Neutrophil (primary cell): Measurements from ENCODE around the gene CERK.

ENCODE experiments used
- H3K27ac ChIP-seq: fragments of 200-600 bp; sonication (generic); 2 replicates; pipeline ENCODE4 v1.5.1; 2016; ENCODE audit warnings: mild to moderate bottlenecking, moderate library complexity
- H3K27me3 ChIP-seq: fragments of 200-600 bp; sonication (generic); 2 replicates; pipeline ENCODE4 v1.6.0; 2016; ENCODE audit warnings: mild to moderate bottlenecking
- H3K36me3 ChIP-seq: fragments of 200-600 bp; sonication (generic); 2 replicates; pipeline ENCODE4 v1.5.1; 2017
- H3K4me1 ChIP-seq, 2 experiments: fragments of 200-600 bp in 1 of 2; sonication (generic) in 1 of 2; 1 replicate in 1 of 2; 2 replicates in 1 of 2; pipeline versions ENCODE4 v1.5.1 to v1.6.1; 2013 to 2016; ENCODE audit warnings: low read depth in 1 of 2, low read length in 1 of 2, mild to moderate bottlenecking in 1 of 2, moderate library complexity in 1 of 2; ENCODE audit not compliant: control insufficient read depth in 1 of 2, insufficient read depth in 1 of 2
- H3K4me3 ChIP-seq, 2 experiments: fragments of 200-600 bp in 1 of 2; sonication (generic) in 1 of 2; 1 replicate in 1 of 2; 2 replicates in 1 of 2; pipeline ENCODE4 v1.5.1; 2013 to 2016; ENCODE audit warnings: low read depth in 1 of 2, low read length in 1 of 2, mild to moderate bottlenecking in 1 of 2, moderate library complexity in 1 of 2
- H3K9me3 ChIP-seq: fragments of 200-600 bp; sonication (generic); 2 replicates; pipeline ENCODE4 v1.5.1; 2016
- TF ChIP-seq, protein P1 (sequence below): fragments of 200-600 bp; sonication (generic); IDR thresholded peaks from 2 replicates; pipeline ENCODE4 v1.5.1; 2016; ENCODE audit warnings: antibody characterized with exemption

CERK gene

DNA sequence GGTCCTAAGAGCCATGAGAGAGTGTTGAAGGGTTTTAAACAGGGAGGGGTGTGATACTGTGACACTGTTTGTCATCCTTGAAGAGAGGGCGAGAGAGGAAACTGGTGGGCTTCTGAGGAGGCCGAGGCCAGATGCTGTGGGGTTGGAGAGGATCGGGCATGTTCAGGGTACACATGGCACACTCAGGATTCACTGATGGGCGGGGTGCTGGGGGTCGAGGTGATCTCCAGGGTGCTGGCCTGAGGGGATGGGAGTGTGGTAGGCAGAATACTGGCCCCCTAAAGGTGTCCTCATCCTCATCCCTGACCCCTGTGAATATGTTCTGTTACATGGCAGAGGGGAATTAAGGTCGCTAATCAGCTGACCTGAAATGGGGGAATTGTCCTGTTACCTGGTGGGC is 31.7 kb upstream of the CERK start:
- TF ChIP-seq, protein P1, sequence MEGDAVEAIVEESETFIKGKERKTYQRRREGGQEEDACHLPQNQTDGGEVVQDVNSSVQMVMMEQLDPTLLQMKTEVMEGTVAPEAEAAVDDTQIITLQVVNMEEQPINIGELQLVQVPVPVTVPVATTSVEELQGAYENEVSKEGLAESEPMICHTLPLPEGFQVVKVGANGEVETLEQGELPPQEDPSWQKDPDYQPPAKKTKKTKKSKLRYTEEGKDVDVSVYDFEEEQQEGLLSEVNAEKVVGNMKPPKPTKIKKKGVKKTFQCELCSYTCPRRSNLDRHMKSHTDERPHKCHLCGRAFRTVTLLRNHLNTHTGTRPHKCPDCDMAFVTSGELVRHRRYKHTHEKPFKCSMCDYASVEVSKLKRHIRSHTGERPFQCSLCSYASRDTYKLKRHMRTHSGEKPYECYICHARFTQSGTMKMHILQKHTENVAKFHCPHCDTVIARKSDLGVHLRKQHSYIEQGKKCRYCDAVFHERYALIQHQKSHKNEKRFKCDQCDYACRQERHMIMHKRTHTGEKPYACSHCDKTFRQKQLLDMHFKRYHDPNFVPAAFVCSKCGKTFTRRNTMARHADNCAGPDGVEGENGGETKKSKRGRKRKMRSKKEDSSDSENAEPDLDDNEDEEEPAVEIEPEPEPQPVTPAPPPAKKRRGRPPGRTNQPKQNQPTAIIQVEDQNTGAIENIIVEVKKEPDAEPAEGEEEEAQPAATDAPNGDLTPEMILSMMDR: no peak
- Histone ChIP-seq H3K36me3 (peaks cover 4% of the 10 kb centered on the region), H3K27me3 (no peaks in the 10 kb centered on the region), H3K9me3 (no peaks in the 10 kb centered on the region), H3K27ac (no peak overlapping the region), H3K4me3 (no peak overlapping the region), H3K4me1 (peaks cover 20% of the 10 kb centered on the region in 2 experiments)

DNA sequence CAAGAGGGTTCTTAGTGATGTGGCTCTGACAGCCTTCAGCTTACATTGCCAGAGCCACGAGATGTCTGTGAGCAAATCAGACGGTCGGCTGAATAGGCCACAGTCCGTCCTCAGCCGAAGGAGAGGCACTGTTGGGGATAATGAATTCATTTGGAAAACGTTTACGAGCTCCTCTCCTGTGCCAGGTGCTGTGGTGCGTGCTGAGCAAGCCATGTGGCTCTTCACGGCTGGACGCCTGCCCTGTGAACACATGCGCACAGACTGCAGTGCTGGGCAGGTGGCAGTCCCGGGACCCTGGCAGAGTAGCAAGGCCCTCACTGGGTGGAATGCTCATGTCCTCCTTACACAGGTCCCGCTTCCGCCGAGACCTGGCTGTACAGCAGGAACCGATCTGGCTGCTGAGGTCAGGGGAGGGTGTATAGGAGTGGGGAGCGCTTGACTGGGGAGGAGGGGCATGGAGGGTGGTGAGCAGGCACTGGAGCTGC is 31.2 kb upstream of the CERK start:
- TF ChIP-seq, protein P1: no peak
- peaks cover 20% of the 10 kb centered on the region in 2 experiments for H3K4me1 ChIP-seq

DNA sequence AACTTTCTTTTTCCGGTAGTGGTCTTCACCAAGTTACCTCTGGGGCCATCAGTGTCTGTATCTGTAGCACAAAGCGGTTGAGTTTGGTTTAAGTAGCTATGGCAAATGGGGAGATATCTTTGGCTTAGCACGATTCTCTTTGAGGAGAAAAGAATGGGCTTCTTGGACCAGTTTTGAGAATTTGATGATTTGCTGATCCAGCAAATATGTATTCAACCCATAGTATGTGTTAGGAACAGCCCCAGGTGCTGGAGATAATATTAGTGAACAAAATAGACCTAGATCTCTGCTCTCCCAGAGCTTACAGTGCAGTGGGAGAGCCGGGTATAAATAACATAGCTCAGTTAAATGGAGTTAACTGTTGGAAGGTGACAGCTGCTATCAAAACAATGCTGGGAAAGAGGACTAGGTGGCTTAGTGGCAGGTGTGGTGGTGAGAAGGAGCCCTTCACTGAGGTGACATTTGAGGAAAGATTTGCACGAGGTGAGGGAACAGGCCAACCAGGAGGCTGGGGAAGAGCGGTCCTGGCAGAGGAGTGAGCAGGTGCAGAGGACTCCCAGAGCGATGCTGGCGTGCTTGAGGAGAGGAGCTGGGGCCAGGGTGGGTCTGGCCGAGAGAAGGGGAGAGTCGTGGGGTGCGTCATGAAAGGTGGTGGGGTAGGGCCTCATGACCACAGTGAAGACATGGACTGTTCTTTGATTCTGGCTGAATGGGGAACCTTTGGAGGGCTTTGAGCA is 29.4 kb upstream of the CERK start:
- peaks cover 4% of the 10 kb centered on the region for H3K36me3 ChIP-seq
- TF ChIP-seq, protein P1: no peak

More for the DNA sequence above, 31.2 kb upstream of the CERK start:
- Histone ChIP-seq H3K27ac (no peak overlapping the region), H3K36me3 (peaks cover 4% of the 10 kb centered on the region), H3K9me3 (no peaks in the 10 kb centered on the region), H3K27me3 (no peaks in the 10 kb centered on the region), H3K4me3 (no peak overlapping the region)

DNA sequence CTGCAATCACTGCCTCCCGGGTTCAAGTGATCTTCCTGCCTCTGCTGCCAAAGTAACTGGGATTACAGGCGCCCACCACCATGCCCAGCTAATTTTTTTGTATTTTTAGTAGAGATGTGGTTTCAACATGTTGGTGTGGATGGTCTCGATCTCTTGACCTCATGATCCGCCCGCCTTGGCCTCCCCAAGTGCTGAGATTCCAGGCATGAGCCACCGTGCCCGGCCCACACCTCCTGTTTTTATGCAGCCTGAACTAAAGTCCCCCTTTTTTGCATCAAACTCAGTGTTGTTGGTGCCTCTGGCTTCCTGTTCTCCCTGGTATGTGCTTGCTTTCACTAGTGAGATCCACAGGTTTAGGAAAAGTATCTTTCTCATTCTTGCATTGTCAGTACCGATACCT is 28.6 kb upstream of the CERK start:
- Histone ChIP-seq H3K4me3 (no peak overlapping the region), H3K27me3 (no peaks in the 10 kb centered on the region), H3K9me3 (no peaks in the 10 kb centered on the region), H3K27ac (no peak overlapping the region), H3K36me3 (peaks cover 4% of the 10 kb centered on the region), H3K4me1 (peaks cover 24 to 28% of the 10 kb centered on the region in 2 experiments)
- TF ChIP-seq, protein P1: no peak

More for the DNA sequence above, 29.4 kb upstream of the CERK start:
- Histone ChIP-seq H3K9me3 (no peaks in the 10 kb centered on the region), H3K27me3 (no peaks in the 10 kb centered on the region), H3K4me1 (peaks cover 19 to 20% of the 10 kb centered on the region in 2 experiments), H3K27ac (no peak overlapping the region), H3K4me3 (no peak overlapping the region)

DNA sequence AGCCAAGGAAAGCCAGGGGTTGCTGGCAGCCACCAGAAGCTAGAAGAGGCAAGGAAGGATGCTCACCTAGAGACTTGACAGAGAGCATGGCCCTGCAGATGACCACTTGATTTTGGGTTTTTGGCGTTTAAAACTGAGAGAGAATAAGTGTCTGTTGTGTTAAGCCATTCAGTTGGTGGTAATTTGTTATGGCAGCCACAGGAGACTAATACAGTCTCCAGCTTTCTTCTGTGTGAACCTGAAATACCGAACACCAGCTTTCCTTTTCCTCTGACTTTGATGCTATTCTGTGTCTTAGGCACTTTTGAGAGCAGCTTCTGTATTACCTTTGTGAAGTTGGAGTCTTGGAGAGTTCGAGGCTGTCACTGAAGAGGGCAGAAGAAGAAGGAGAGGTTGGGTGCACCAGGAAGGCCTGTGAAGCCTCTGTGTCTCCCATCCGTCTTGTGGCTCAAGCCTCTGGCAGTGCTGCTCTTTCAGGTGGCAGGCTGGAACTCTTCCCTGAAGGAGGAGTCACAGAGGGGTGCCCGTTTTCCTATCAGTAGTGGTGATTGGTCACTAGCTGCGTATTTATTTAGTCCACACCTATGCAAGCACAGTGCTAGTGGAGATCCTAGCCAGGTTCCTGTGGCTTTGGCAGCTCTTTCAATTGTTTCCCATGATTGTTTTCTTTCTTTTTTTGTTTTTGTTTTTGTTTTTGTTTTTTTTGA is 26.9 kb upstream of the CERK start:
- no peak overlapping the region for H3K4me3 ChIP-seq
- H3K27ac ChIP-seq: peak overlapping the region; percentile 96
- TF ChIP-seq, protein P1: no peak
- no peaks in the 10 kb centered on the region for H3K27me3 ChIP-seq
- H3K4me1 ChIP-seq: peaks cover 30 to 31% of the 10 kb centered on the region in 2 experiments
- H3K9me3 ChIP-seq: no peaks in the 10 kb centered on the region
- peaks cover 4% of the 10 kb centered on the region for H3K36me3 ChIP-seq
